OCI-LY7 (cell line): ENCODE results near the gene AXDND1.

Experiments
- CTCF ChIP-seq: fragments of 200-600 bp; sonication (generic); conservative IDR thresholded peaks from 2 replicates; pipeline ENCODE4 v1.5.1; 2014; ENCODE audit warnings: mild to moderate bottlenecking, antibody characterized with exemption, low read length, moderate library complexity, mixed read lengths
- EZH2phosphoT487 ChIP-seq: fragments of 200-600 bp; sonication (generic); IDR thresholded peaks from 2 replicates; pipeline ENCODE4 v1.6.1; 2018; ENCODE audit warnings: low read depth, borderline replicate concordance, mild to moderate bottlenecking, mixed run types, antibody characterized with exemption, low read length, moderate library complexity, mixed read lengths

DNA sequence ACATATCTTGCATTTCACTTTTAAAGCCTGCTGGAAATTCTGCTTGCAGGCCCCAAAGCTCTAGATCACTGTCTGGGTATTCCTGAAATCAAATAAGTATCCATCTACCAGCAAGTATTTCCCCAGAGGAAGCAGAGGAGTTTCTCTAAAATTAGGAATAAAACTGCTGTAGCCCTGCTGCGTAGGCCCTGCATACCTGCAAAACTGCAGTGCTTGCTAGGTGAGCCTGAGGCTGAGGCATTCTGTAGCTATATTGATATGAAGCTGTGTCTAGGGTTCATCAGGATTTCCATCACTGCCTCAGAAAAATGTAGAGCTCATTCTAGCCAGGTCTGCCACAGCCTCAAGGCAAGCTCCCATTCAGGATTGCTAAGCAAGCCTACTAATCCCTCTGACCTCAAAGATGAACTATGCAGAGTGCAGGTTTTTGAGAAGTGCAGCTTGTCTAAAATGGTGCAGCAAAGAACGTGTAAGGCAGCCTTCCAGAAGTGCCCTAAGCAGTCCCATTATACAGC is 181.3 kb downstream of the AXDND1 start:
- TF ChIP-seq CTCF (no peak), EZH2phosphoT487 (no peak)
